Mesenchymal stem cell (in vitro differentiated cells and primary cell): ENCODE data around the gene LLCFC1.

ENCODE experiments used
- DNase-seq: peaks from one replicate; pipeline ENCODE4 v3.0.0-alpha.2; 2013
- H2AFZ ChIP-seq: one replicate; pipeline ENCODE4 v1.6.1; 2013; ENCODE audit warnings: low read depth, mild to moderate bottlenecking, control low read depth, inconsistent platforms, low read length, moderate library complexity
- H2AK5ac ChIP-seq: 2 replicates; pipeline ENCODE4 v1.6.1; 2013; ENCODE audit warnings: low read length, moderate library complexity, mild to moderate bottlenecking, inconsistent platforms; ENCODE audit not compliant: severe bottlenecking
- H2BK120ac ChIP-seq: one replicate; pipeline ENCODE4 v1.6.1; 2013; ENCODE audit warnings: low read depth, mild to moderate bottlenecking, inconsistent platforms, low read length, moderate library complexity
- H2BK12ac ChIP-seq, 2 experiments: one replicate each; pipeline ENCODE4 v1.6.1; 2013; ENCODE audit warnings: inconsistent platforms in 2 of 2, low read length in 2 of 2, mild to moderate bottlenecking in 2 of 2, moderate library complexity in 2 of 2, control low read depth in 1 of 2
- H2BK15ac ChIP-seq: one replicate; pipeline ENCODE4 v1.6.1; 2013; ENCODE audit warnings: mild to moderate bottlenecking, low read depth, inconsistent platforms; ENCODE audit not compliant: poor library complexity, severe bottlenecking
- H2BK5ac ChIP-seq: 2 replicates; pipeline ENCODE4 v1.6.1; 2013; ENCODE audit warnings: low read depth, mild to moderate bottlenecking, low read length, control low read depth, inconsistent platforms; ENCODE audit not compliant: poor library complexity, severe bottlenecking
- H3K14ac ChIP-seq, 2 experiments: one replicate each; pipeline ENCODE4 v1.6.1; 2013; ENCODE audit warnings: inconsistent platforms in 2 of 2, low read length in 2 of 2, control low read depth in 1 of 2, mild to moderate bottlenecking in 1 of 2, moderate library complexity in 1 of 2
- H3K18ac ChIP-seq, 2 experiments: one replicate each; pipeline ENCODE4 v1.6.1; 2013; ENCODE audit warnings: inconsistent platforms in 2 of 2, low read length in 2 of 2, control low read depth in 1 of 2, low read depth in 1 of 2, mild to moderate bottlenecking in 1 of 2
- H3K23ac ChIP-seq, 2 experiments: one replicate each; pipeline ENCODE4 v1.6.1; 2013; ENCODE audit warnings: inconsistent platforms in 2 of 2, low read length in 2 of 2, mild to moderate bottlenecking in 2 of 2, moderate library complexity in 2 of 2, control low read depth in 1 of 2
- H3K27ac ChIP-seq: 2 replicates; pipeline ENCODE4 v1.5.1; 2013; ENCODE audit warnings: mild to moderate bottlenecking, moderate library complexity, low read length, control low read depth, inconsistent platforms; ENCODE audit not compliant: poor library complexity, severe bottlenecking
- H3K27me3 ChIP-seq, 2 experiments: 2 replicates each; pipeline versions ENCODE4 v1.6.1 to v1.7.0; 2013; ENCODE audit warnings: low read length in 2 of 2, mild to moderate bottlenecking in 2 of 2, moderate library complexity in 2 of 2, control low read depth in 1 of 2, inconsistent platforms in 1 of 2; ENCODE audit not compliant: control insufficient read depth in 1 of 2, insufficient read depth in 1 of 2
- H3K36me3 ChIP-seq, 2 experiments: 2 replicates each; pipeline versions ENCODE4 v1.6.1 to v1.7.0; 2013; ENCODE audit warnings: low read length in 2 of 2, control low read depth in 1 of 2, inconsistent platforms in 1 of 2, low read depth in 1 of 2, mild to moderate bottlenecking in 1 of 2; ENCODE audit not compliant: insufficient read depth in 2 of 2, control insufficient read depth in 1 of 2
- H3K4ac ChIP-seq, 2 experiments: one replicate each; pipeline ENCODE4 v1.6.1; 2013; ENCODE audit warnings: inconsistent platforms in 2 of 2, low read length in 2 of 2, mild to moderate bottlenecking in 2 of 2, moderate library complexity in 2 of 2, control low read depth in 1 of 2, low read depth in 1 of 2
- H3K4me1 ChIP-seq: 2 replicates; pipeline ENCODE4 v1.6.1; 2013; ENCODE audit warnings: low read depth, low read length, control low read depth; ENCODE audit not compliant: control insufficient read depth, insufficient read depth
- H3K4me2 ChIP-seq: 2 replicates; pipeline ENCODE4 v1.6.1; 2013; ENCODE audit warnings: low read length, mild to moderate bottlenecking, inconsistent platforms; ENCODE audit not compliant: poor library complexity, severe bottlenecking
- H3K4me3 ChIP-seq, 2 experiments: 2 replicates each; pipeline versions ENCODE4 v1.5.1 to v1.7.0; 2013; ENCODE audit warnings: low read length in 2 of 2, mild to moderate bottlenecking in 2 of 2, control low read depth in 1 of 2, low read depth in 1 of 2; ENCODE audit not compliant: insufficient read depth in 1 of 2
- H3K79me1 ChIP-seq: replicated peaks from 2 replicates; pipeline ENCODE4 v1.6.1; 2013; ENCODE audit warnings: mild to moderate bottlenecking, control low read depth, low read length, inconsistent platforms; ENCODE audit not compliant: poor library complexity, severe bottlenecking
- H3K9ac ChIP-seq: 2 replicates; pipeline ENCODE4 v1.7.0; 2013; ENCODE audit warnings: mild to moderate bottlenecking, low read length, moderate library complexity
- H3K9me3 ChIP-seq: 2 replicates; pipeline ENCODE4 v1.7.0; 2013; ENCODE audit warnings: mild to moderate bottlenecking, low read length; ENCODE audit not compliant: control insufficient read depth
- H4K8ac ChIP-seq: one replicate; pipeline ENCODE4 v1.6.1; 2013; ENCODE audit warnings: inconsistent platforms, mild to moderate bottlenecking, low read length, moderate library complexity
- H4K91ac ChIP-seq: one replicate; pipeline ENCODE4 v1.6.1; 2013; ENCODE audit warnings: mild to moderate bottlenecking, low read length, inconsistent platforms
- WGBS: methylation state at CpG from one replicate; pipeline ENCODE4 v1.1.7; 2013; ENCODE audit warnings: mixed read lengths; 5-methylcytosine and 5-hydroxymethylcytosine counted together

LLCFC1 gene

GRCh38 chr7:142948603-142949002, 9.3 kb downstream of the LLCFC1 start:
- WGBS = 91% methylated on average over 4 of the region's 4 CpGs
- no peak overlapping the region for H2AFZ ChIP-seq
- no peaks in the 10 kb centered on the region for H3K9me3 ChIP-seq

GRCh38 chr7:142950235-142950634, 11.0 kb downstream of the LLCFC1 start:
- H3K27ac ChIP-seq = no peak overlapping the region
- H2BK12ac ChIP-seq = no peak overlapping the region
- no peak overlapping the region for H3K23ac ChIP-seq
- H3K9ac ChIP-seq = no peak overlapping the region
- no peak overlapping the region for H3K4me2 ChIP-seq
- no peak overlapping the region for H2AK5ac ChIP-seq
- no peak overlapping the region for H3K4ac ChIP-seq
- H3K9me3 ChIP-seq = peaks cover 4% of the 10 kb centered on the region
- no peak overlapping the region for H3K14ac ChIP-seq
- no peaks in the 10 kb centered on the region for H3K79me1 ChIP-seq
- no peaks in the 10 kb centered on the region for H3K36me3 ChIP-seq
- no peak overlapping the region for H2BK15ac ChIP-seq
- H3K27me3 ChIP-seq = peaks cover 0 to 9% of the 10 kb centered on the region in 2 experiments
- DNase-seq = no peak
- no peak overlapping the region for H3K18ac ChIP-seq
- no peak overlapping the region for H2BK5ac ChIP-seq
- H2AFZ ChIP-seq = no peak overlapping the region
- no peak overlapping the region for H4K91ac ChIP-seq
- no peak overlapping the region for H4K8ac ChIP-seq
- H3K4me1 ChIP-seq = no peaks in the 10 kb centered on the region
- H3K4me3 ChIP-seq = no peak overlapping the region
- H2BK120ac ChIP-seq = no peak overlapping the region

More at GRCh38 chr7:142948603-142949002, 9.3 kb downstream of the LLCFC1 start:
- H3K4ac ChIP-seq = no peak overlapping the region
- H2AK5ac ChIP-seq = no peak overlapping the region
- no peak overlapping the region for H3K4me3 ChIP-seq
- no peaks in the 10 kb centered on the region for H3K4me1 ChIP-seq
- no peak overlapping the region for H4K8ac ChIP-seq
- no peak overlapping the region for H4K91ac ChIP-seq
- no peaks in the 10 kb centered on the region for H3K79me1 ChIP-seq
- no peak overlapping the region for H2BK5ac ChIP-seq
- H2BK120ac ChIP-seq = no peak overlapping the region
- H3K36me3 ChIP-seq = no peaks in the 10 kb centered on the region
- no peak overlapping the region for H3K23ac ChIP-seq
- H3K27me3 ChIP-seq = peaks cover 0 to 9% of the 10 kb centered on the region in 2 experiments
- no peak overlapping the region for H3K18ac ChIP-seq
- no peak overlapping the region for H3K27ac ChIP-seq
- no peak overlapping the region for H3K9ac ChIP-seq
- H2BK15ac ChIP-seq = no peak overlapping the region
- H2BK12ac ChIP-seq = no peak overlapping the region
- no peak overlapping the region for H3K4me2 ChIP-seq
- H3K14ac ChIP-seq = no peak overlapping the region
- DNase-seq = no peak

DNA sequence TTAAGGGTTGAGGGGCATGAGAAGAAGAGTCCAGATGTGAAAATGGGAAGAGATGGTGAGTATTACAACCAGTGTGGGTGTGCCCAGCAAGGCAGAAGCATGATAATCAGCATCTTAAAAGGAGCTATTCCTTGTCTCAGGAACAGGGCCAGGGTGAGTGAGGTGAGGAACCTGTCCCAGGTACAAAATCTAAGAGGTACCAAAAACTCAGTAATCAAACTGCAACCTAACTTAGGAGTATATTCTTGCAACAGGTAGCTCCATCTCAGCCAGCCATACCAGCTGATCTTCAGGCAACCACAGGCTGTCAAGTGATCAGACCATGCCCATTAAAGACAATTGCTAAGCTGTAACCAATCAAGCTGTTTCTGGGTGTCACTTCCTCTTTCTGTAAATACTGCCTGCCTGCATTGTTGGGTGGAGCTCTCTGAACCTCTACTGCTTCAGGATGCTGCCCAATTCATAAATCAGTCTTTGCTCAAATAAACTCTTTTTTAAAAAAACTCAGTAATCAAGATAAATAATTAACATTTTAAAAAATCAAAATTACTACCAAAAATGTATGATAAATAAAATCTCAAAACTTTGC, 15.5 kb downstream of the LLCFC1 start:
- Histone ChIP-seq H3K79me1 (no peaks in the 10 kb centered on the region), H3K9ac (no peak overlapping the region), H3K27ac (no peak overlapping the region), H3K4me2 (no peak overlapping the region), H2AK5ac (no peak overlapping the region), H3K18ac (no peak overlapping the region), H2BK12ac (no peak overlapping the region), H4K91ac (no peak overlapping the region), H4K8ac (no peak overlapping the region), H2BK120ac (no peak overlapping the region), H3K27me3 (no peaks in the 10 kb centered on the region), H3K4me1 (no peaks in the 10 kb centered on the region), H3K36me3 (no peaks in the 10 kb centered on the region), H2BK15ac (no peak overlapping the region), H3K9me3 (peaks cover 4% of the 10 kb centered on the region), H3K4ac (no peak overlapping the region), H3K23ac (no peak overlapping the region), H2AFZ (no peak overlapping the region), H3K14ac (no peak overlapping the region), H3K4me3 (no peak overlapping the region), H2BK5ac (no peak overlapping the region)
- DNase-seq = no peak

DNA sequence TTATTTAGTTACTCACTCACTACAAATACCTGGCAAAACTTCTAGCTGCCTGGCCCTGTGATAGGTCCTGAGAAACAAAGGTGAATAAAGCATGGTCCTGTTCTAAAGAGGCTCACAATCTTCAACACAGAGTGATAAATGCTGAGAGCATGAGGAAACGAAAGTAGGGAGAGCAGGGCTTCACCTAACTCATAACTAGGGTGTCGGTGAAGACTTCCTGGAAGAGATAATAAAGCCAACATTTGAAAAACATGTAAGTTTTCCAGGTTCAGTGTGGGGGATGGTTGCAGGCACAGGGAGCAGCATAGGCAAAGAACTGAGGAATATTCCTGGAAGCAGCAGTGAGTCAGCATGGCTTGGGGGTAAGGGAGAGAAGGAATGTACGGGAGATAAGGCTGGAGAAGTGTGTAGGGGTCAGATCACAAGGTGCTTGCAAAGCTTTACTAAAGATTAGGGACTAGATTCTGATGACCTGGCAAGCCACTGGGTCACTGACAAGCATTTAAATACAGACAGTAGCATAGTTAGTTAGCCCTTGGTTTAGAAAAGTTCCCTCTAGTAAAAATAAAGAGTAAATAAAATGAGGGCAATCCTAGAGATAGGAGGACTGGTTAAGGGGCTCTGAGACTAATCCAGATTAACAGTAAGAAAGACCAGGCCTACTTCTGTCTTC, 17.8 kb downstream of the LLCFC1 start:
- no peak overlapping the region for H2BK12ac ChIP-seq
- H3K4me3 ChIP-seq = no peak overlapping the region
- peaks cover 0 to 3% of the 10 kb centered on the region in 2 experiments for H3K27me3 ChIP-seq
- H4K91ac ChIP-seq = no peak overlapping the region
- H2BK120ac ChIP-seq = no peak overlapping the region
- 34% methylated on average over 3 of the region's 3 CpGs for WGBS
- H3K27ac ChIP-seq = no peak overlapping the region
- peaks cover 4% of the 10 kb centered on the region for H3K9me3 ChIP-seq
- no peak overlapping the region for H2BK5ac ChIP-seq
- DNase-seq = no peak
- H2AK5ac ChIP-seq = no peak overlapping the region
- no peak overlapping the region for H2AFZ ChIP-seq
- H3K23ac ChIP-seq = no peak overlapping the region
- H3K79me1 ChIP-seq = no peaks in the 10 kb centered on the region
- no peak overlapping the region for H4K8ac ChIP-seq
- H2BK15ac ChIP-seq = no peak overlapping the region
- no peak overlapping the region for H3K9ac ChIP-seq
- H3K18ac ChIP-seq = no peak overlapping the region
- no peaks in the 10 kb centered on the region for H3K4me1 ChIP-seq
- no peak overlapping the region for H3K14ac ChIP-seq
- no peaks in the 10 kb centered on the region for H3K36me3 ChIP-seq
- H3K4me2 ChIP-seq = no peak overlapping the region
- H3K4ac ChIP-seq = no peak overlapping the region
